Panc1 (cell line): Measurements from ENCODE around the gene MYO7B. TPM values are rescaled to one million over a fixed set of nuclear protein-coding genes. Genes with fewer than 3 reads are reported as not detected.

ENCODE experiments used
- ATAC-seq: fragments of 200-7000 bp; cut with Tn5 transposase; 2 replicates; pipeline ENCODE4 v1.9.1; 2020; ENCODE audit warnings: mild to moderate bottlenecking, moderate library complexity
- BruUV-seq: library from RNA; stranded (reverse); fragments of 400-500 nt; replicated peaks from 2 replicates; lab custom pipeline; 2021; lab: Mats Ljungman, UMichigan
- CTCF ChIA-PET: fragments of 300-600 bp; sonication (Branson Sonifier 250); formaldehyde crosslinking; loops from one replicate; lab custom pipeline; 2022; ENCODE audit warnings: antibody characterized with exemption; lab: Charles Lee
- POLR2A ChIA-PET: fragments of 300-600 bp; sonication (Branson Sonifier 250); formaldehyde crosslinking; loops from one replicate; lab custom pipeline; 2022; ENCODE audit warnings: antibody characterized with exemption; lab: Charles Lee
- DNase-seq: peaks from one replicate; pipeline ENCODE4 v3.0.0-alpha.2; 2010; ENCODE audit warnings: low read depth, low spot score
- H3K27ac ChIP-seq: 2 replicates; pipeline ENCODE4 v1.5.1; 2011; ENCODE audit warnings: mild to moderate bottlenecking, low read length, inconsistent platforms
- H3K27me3 ChIP-seq: fragments of 200-500 bp; sonication (Bioruptor generic); 2 replicates; pipeline ENCODE4 v1.6.0; 2014; ENCODE audit warnings: low read length, inconsistent platforms; ENCODE audit not compliant: control insufficient read depth, insufficient read depth
- H3K36me3 ChIP-seq: fragments of 200-500 bp; sonication (Bioruptor generic); 2 replicates; pipeline ENCODE4 v1.5.1; 2014; ENCODE audit warnings: inconsistent platforms, mild to moderate bottlenecking, low read length, moderate library complexity; ENCODE audit not compliant: control insufficient read depth, insufficient read depth
- H3K4me1 ChIP-seq: 2 replicates; pipeline ENCODE4 v1.5.1; 2011; ENCODE audit warnings: inconsistent platforms, mild to moderate bottlenecking, low read length, moderate library complexity; ENCODE audit not compliant: control insufficient read depth, insufficient read depth
- H3K4me3 ChIP-seq, 2 experiments: 2 replicates each; pipeline ENCODE4 v1.5.1; 2011 to 2012; ENCODE audit warnings: low read depth in 2 of 2, low read length in 2 of 2, mild to moderate bottlenecking in 2 of 2, inconsistent platforms in 1 of 2, moderate library complexity in 1 of 2
- H3K9me3 ChIP-seq: fragments of 200-500 bp; sonication (Bioruptor generic); 2 replicates; pipeline ENCODE4 v1.5.1; 2014; ENCODE audit warnings: low read depth, mild to moderate bottlenecking, inconsistent platforms, low read length, moderate library complexity; ENCODE audit not compliant: control insufficient read depth, insufficient read depth
- CTCF ChIP-seq: fragments of 450-650 bp; IDR thresholded peaks from 2 replicates; pipeline ENCODE4 v1.5.1; 2017; ENCODE audit warnings: mild to moderate bottlenecking
- POLR2AphosphoS5 ChIP-seq: IDR thresholded peaks from 2 replicates; pipeline ENCODE4 v1.6.1; 2012; ENCODE audit warnings: mild to moderate bottlenecking, low read depth, low read length, moderate library complexity
- REST ChIP-seq, 2 experiments: IDR thresholded peaks; 2 replicates each; pipeline ENCODE4 v1.6.1; 2011 to 2012; ENCODE audit warnings: low read depth in 2 of 2, control low read depth in 1 of 2, low read length in 1 of 2, mild to moderate bottlenecking in 1 of 2, moderate library complexity in 1 of 2; ENCODE audit not compliant: insufficient read depth in 1 of 2
- SIN3A ChIP-seq: IDR thresholded peaks from 2 replicates; pipeline ENCODE4 v1.6.1; 2012; ENCODE audit warnings: low read depth, mild to moderate bottlenecking, low read length, moderate library complexity, borderline replicate concordance; ENCODE audit not compliant: insufficient read depth
- TCF7L2 ChIP-seq: IDR thresholded peaks from 2 replicates; pipeline ENCODE4 v1.6.1; 2011; ENCODE audit warnings: mild to moderate bottlenecking, low read depth, low read length, inconsistent platforms
- in situ Hi-C: cut with HindIII; loops from 2 replicates; pipeline ENCODE4 v1.10.0; 2016; ENCODE audit warnings: low sequenced_read_pairs, low pct_unique_long_range_greater_than_20kb
- intact Hi-C: fragments of 100-400 bp; cut with micrococcal nuclease; formaldehyde crosslinking; loops from one replicate; pipeline ENCODE4 v1.10.0; 2022; ENCODE audit not compliant: unreplicated experiment
- total RNA-seq: library from RNA; stranded (reverse); gene quantifications from one replicate; pipeline ENCODE4 v1.2.1, GENCODE V29; 2021; ENCODE audit not compliant: unreplicated experiment

The MYO7B gene
- total RNA-seq, 1 experiment from 2014 or later, result 0.15 TPM

- in situ Hi-C loops, result no loop called here
- no peaks in the 10 kb centered on the region for H3K36me3 ChIP-seq
- no peak overlapping the region for H3K27ac ChIP-seq
- no TSS peak for BruUV-seq
- POLR2A ChIA-PET, result no interaction called here
- ATAC-seq, result no peak
- H3K4me3 ChIP-seq, result no peak overlapping the region
- H3K27me3 ChIP-seq, result no peaks in the 10 kb centered on the region
- H3K9me3 ChIP-seq, result no peaks in the 10 kb centered on the region
- no peaks in the 10 kb centered on the region for H3K4me1 ChIP-seq
- CTCF ChIA-PET, result no interaction called here
- no peak for TF ChIP-seq CTCF
- TF ChIP-seq SIN3A, result no peak
- no peak for TF ChIP-seq POLR2AphosphoS5
- no peak for TF ChIP-seq TCF7L2
- no peak for TF ChIP-seq REST (IDR thresholded peaks at IDR 0.05; ENCODE audit: insufficient read depth in 1 of 2, low read depth in 2 of 2, low read length in 1 of 2)
- DNase-seq, result no peak
- intact Hi-C loops, result no loop called here
These were observed 126.5 kb downstream of the MYO7B start for GRCh38 chr2:127661949-127662510.

GRCh38 chr2:127662937-127663565 is 127.6 kb downstream of the MYO7B start:
- intact Hi-C loops (no loop called here), in situ Hi-C loops (no loop called here)
- POLR2A ChIA-PET, result interaction anchor here (0.7 kb wide), 1 partner anchor 47 kb away, joined by 3 read pairs; no protein-coding TSS in a partner anchor
- H3K4me3 ChIP-seq, result no peak overlapping the region
- no peak overlapping the region for H3K27ac ChIP-seq
- ATAC-seq (no peak), DNase-seq (no peak)
- TF ChIP-seq TCF7L2 (no peak), SIN3A (no peak)
- 0 out of 2 replicates have a peak, but pooled peaks cover 2% of the 10 kb centered on the region for H3K27me3 ChIP-seq
- H3K36me3 ChIP-seq, result no peaks in the 10 kb centered on the region
- H3K9me3 ChIP-seq, result no peaks in the 10 kb centered on the region
- CTCF ChIA-PET, result no interaction called here
- no TSS peak for BruUV-seq
- H3K4me1 ChIP-seq, result no peaks in the 10 kb centered on the region

- no peaks in the 10 kb centered on the region for H3K9me3 ChIP-seq
- intact Hi-C loops, result no loop called here
- H3K36me3 ChIP-seq, result no peaks in the 10 kb centered on the region
- DNase-seq (no peak), ATAC-seq (no peak)
- in situ Hi-C loops, result no loop called here
- ChIA-PET CTCF (interaction anchor here (0.7 kb wide), 1 partner anchor 72 kb away, joined by 3 read pairs; no protein-coding TSS in a partner anchor), POLR2A (interaction anchor here (0.5 to 0.7 kb wide), 2 partner anchors 47 to 434 kb away, joined by 3 to 4 read pairs; no protein-coding TSS in a partner anchor)
- H3K27me3 ChIP-seq, result 0 out of 2 replicates have a peak, but pooled peaks cover 2% of the 10 kb centered on the region
- H3K4me3 ChIP-seq, result no peak overlapping the region
- no peaks in the 10 kb centered on the region for H3K4me1 ChIP-seq
- H3K27ac ChIP-seq, result no peak overlapping the region
- BruUV-seq, result no TSS peak
- TF ChIP-seq SIN3A (no peak), POLR2AphosphoS5 (no peak), TCF7L2 (no peak), CTCF (no peak), REST (IDR thresholded peaks at IDR 0.05; ENCODE audit: insufficient read depth in 1 of 2, low read depth in 2 of 2, low read length in 1 of 2) (no peak)
These were observed 128.1 kb downstream of the MYO7B start for GRCh38 chr2:127663566-127664064.
